Tibial artery (tissue), 4 donors: ENCODE results near the gene POTEM.
A peak's percentile ranks its signal among the peaks of the same experiment; 100 is the strongest.
"Not testable (repeated sequence)": the region's sequence is repeated elsewhere in the genome, so short reads cannot be mapped to it uniquely, and the experiment has no call there.

Source experiments
- DNase-seq, 2 donors: peaks; one replicate each; pipeline ENCODE4 v3.0.0-alpha.2; 2019
- H3K27ac ChIP-seq, 2 donors: fragments of 200-600 bp; sonication (generic) in 1 of 2; 1 replicate in 1 of 2; 2 replicates in 1 of 2; pipeline ENCODE4 v1.5.1; 2018 to 2019; ENCODE audit warnings: mild to moderate bottlenecking in 1 of 2
- H3K27me3 ChIP-seq, 2 donors: fragments of 200-600 bp; sonication (generic) in 1 of 2; one replicate each; pipeline versions ENCODE4 v1.5.1 to v1.6.0; 2016 to 2019
- H3K36me3 ChIP-seq, 3 donors: fragments of 200-600 bp; sonication (generic) in 2 of 3; one replicate each; pipeline ENCODE4 v1.5.1; 2016 to 2019; ENCODE audit warnings: mild to moderate bottlenecking in 2 of 3
- H3K4me1 ChIP-seq, 4 donors: fragments of 200-600 bp; sonication (generic) in 2 of 4; 1 replicate in 3 of 4; 2 replicates in 1 of 4; pipeline ENCODE4 v1.5.1; 2016 to 2019
- H3K4me3 ChIP-seq, 2 donors: fragments of 200-600 bp; sonication (generic) in 1 of 2; 1 replicate in 1 of 2; 2 replicates in 1 of 2; pipeline ENCODE4 v1.5.1; 2018 to 2019; ENCODE audit warnings: mild to moderate bottlenecking in 2 of 2
- H3K9me3 ChIP-seq, 3 donors: fragments of 200-600 bp; sonication (generic) in 1 of 3; one replicate each; pipeline ENCODE4 v1.5.1; 2016 to 2019
- intact Hi-C: fragments of 100-400 bp; cut with DNase I; formaldehyde crosslinking; loops from one replicate; pipeline ENCODE4 v1.15.0; 2023; ENCODE audit warnings: low total_unique reads

POTEM gene

DNA sequence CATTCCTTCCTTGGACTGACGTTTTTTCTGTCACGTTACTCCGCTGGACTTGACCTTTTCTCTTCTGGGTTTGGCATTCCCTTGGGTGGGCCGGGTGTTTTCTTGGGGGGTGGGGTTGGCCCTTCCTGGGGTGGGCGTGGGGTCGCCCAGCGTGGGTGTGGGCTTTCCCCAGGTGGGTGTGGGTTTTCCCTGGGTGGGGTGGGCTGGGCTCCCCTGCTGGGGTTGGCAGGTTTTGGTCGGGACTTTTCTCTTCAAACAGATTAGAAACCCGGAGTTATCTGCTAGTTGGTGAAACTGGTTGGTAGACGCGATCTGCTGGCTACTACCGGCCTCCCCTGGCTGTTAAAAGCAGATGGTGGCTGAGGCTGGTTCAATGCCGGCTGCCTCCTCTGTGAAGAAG is at the start of gene POTEM:
TSS of gene POTEM (plus strand) at position 301 of the 400 bp plus-strand sequence. CDS start at position 353, 52 bp downstream.
- H3K9me3 ChIP-seq, H3K4me1 ChIP-seq, H3K27ac ChIP-seq, H3K36me3 ChIP-seq, H3K4me3 ChIP-seq, H3K27me3 ChIP-seq, DNase-seq, intact Hi-C loops: not testable (repeated sequence)

DNA sequence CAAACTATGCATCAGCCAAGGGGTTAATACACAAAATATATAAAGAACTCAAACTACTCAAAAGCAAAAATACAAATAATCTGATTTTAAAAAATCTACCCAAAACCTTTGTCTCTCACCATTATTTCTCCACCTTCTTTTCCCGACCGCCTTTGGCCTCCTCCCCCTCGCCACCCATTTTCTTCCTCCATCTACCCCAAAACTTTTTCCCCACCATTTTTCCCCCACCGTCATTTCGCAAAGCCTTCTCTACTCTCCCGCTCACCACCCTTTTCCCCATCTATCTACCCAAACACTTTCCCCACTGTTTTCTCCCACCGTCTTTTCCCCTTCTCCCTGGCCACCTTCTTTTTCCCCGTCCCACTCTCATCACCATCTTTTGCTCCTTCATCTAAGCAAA is 48.9 kb upstream of the POTEM start:
- H3K36me3 ChIP-seq, H3K4me1 ChIP-seq, H3K4me3 ChIP-seq, intact Hi-C loops, H3K27ac ChIP-seq, H3K9me3 ChIP-seq, H3K27me3 ChIP-seq: not testable (repeated sequence)
- DNase-seq, result peak in 1 of 2 donors; percentile 23

GRCh38 chr14:18920052-18920451 is 47.2 kb upstream of the POTEM start:
- DNase-seq, H3K27ac ChIP-seq, H3K27me3 ChIP-seq, H3K9me3 ChIP-seq, H3K4me3 ChIP-seq, H3K36me3 ChIP-seq, H3K4me1 ChIP-seq, intact Hi-C loops: not testable (repeated sequence)

DNA sequence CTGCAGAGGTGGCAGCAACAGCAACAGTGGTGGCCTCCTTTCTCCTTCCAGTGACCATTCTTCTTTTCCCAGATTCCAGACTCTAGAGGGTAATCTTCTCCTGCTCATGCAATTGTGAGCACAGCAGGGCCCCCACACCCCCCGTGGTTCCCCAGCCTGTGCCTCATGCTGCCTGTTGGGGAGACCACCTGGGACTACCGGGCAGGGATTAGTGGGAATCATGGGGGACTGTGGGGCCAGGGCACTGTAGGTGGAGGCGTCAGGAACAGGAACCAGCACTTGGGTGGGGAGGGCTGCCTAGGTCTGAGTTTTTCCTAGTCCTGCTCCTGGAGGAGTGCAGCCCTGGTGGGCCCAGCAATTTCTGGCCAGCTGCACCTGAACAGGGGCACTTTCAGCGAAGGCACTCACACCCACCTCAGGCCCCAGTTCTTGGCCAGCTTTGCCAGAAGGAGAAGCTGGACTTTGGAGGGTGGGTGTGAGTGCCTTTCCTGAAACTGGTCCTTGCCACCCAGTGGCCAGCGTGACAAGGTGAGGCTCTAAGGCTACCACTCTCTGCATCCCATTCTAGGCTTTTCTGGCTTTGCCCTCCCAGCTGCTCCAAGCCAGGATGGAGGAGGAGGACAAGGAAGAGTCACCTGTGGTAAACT is 46.1 kb upstream of the POTEM start:
- H3K4me1 ChIP-seq, intact Hi-C loops, H3K36me3 ChIP-seq, H3K9me3 ChIP-seq, H3K27ac ChIP-seq, H3K4me3 ChIP-seq, DNase-seq, H3K27me3 ChIP-seq: not testable (repeated sequence)

DNA sequence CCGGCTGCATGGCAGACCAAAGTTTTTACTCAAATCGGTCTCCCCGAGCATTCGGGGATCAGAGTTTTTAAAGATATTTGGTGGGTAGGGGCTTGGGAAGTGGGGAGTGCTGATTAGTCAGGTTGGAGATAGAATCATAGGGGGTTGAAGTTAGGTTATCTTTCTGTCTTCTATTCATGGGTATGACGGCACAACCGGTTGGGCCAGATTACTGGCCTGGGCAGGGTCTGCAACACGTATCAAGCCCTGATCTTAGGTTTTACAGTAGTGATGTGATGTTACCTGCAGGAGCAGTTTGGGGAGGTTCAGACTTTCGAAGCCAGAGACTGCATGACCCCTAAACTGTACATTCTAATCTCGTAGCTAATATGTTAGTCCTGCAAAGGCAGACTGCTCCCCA is 30.4 kb upstream of the POTEM start:
- H3K27me3 ChIP-seq, intact Hi-C loops, H3K4me3 ChIP-seq, H3K4me1 ChIP-seq, H3K9me3 ChIP-seq, H3K27ac ChIP-seq, DNase-seq, H3K36me3 ChIP-seq: not testable (repeated sequence)

- H3K27me3 ChIP-seq, H3K9me3 ChIP-seq, H3K36me3 ChIP-seq, H3K4me3 ChIP-seq, H3K27ac ChIP-seq, H3K4me1 ChIP-seq, DNase-seq, intact Hi-C loops: not testable (repeated sequence)
Observed at GRCh38 chr14:18938733-18939132, 28.5 kb upstream of the POTEM start.

DNA sequence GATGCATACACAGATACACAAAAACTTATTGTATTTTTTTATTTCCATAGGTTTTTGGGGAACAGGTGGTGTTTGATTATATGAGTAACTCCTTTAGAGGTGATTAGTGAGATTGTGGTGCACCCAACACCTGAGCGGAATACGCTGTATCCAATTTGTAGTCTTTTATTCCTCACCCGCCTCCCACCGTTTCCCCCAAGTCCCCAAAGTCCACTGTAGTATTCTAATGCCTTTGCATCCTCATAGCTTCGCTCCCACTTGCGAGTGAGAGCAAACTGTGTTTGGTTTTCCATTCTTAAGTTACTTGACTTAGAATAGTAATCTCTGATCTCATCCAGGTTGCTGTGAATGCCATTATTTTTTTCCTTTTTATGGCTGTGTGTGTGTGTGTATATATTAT is 17.3 kb upstream of the POTEM start:
- DNase-seq, H3K4me3 ChIP-seq, H3K27ac ChIP-seq, intact Hi-C loops, H3K36me3 ChIP-seq, H3K4me1 ChIP-seq, H3K9me3 ChIP-seq, H3K27me3 ChIP-seq: not testable (repeated sequence)

DNA sequence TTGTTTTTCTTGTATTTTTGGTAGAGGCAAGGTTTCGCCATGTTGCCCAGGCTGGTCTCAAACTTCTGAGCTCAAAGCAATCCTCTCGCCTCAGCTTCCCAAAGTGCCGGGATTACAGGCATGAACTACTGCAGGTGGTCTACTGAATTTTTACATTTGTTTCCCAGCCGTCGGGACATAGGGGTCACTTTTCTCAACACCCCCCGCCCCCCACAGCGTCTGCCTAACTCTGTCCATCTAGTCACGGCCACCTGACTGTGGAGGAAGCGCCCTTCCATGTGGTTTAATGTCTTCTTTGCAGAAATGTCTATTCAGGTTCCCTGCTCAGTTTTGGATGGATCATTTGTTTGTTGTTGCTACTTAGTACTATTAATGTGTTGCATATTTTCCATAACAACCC is 14.1 kb upstream of the POTEM start:
- H3K4me1 ChIP-seq, H3K4me3 ChIP-seq, intact Hi-C loops, H3K27ac ChIP-seq, H3K27me3 ChIP-seq, H3K36me3 ChIP-seq, H3K9me3 ChIP-seq: not testable (repeated sequence)
- peak; percentile 21 to 54 for DNase-seq

DNA sequence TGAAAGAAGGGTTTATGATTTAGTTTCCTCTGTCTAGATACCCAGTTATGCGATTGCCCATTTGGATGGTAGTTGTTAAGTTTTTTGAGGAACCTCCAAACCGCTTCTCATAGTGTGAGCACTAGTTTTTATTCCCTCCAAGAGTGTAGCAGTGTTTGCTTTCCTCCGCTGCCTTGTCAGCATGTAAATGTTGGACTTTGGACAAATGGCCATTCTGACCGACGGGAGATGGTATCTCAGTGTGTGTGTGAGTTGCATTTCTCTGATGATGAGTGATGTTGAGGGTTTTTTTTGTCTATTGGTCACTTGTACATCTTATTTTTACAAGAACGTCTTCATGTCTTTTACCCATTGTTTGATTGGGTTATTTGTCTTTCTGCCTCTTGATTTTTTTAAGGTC is 11.4 kb upstream of the POTEM start:
- H3K27ac ChIP-seq, H3K4me1 ChIP-seq, H3K27me3 ChIP-seq, intact Hi-C loops, H3K9me3 ChIP-seq, DNase-seq, H3K4me3 ChIP-seq, H3K36me3 ChIP-seq: not testable (repeated sequence)

DNA sequence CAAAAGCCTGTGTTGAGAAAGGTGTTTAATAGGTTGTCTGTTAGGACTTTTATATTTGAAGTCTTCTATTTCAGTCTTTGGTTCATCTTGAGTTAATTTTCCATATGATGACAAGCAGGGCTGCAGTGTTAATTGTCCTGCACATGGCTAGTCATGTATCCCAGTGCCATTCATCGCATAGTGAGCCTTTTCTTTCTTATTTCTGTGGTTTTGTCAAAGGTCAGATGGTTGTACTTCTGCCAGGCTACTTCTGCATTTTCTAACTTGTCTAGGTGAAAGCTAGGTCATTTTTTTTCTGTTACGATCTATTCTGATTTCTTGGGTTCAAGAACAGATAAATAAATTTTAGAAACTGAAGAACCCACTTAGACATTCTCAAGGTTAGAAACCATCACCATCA is 5.7 kb upstream of the POTEM start:
- H3K4me1 ChIP-seq, intact Hi-C loops, DNase-seq, H3K36me3 ChIP-seq, H3K4me3 ChIP-seq, H3K27ac ChIP-seq, H3K9me3 ChIP-seq, H3K27me3 ChIP-seq: not testable (repeated sequence)

DNA sequence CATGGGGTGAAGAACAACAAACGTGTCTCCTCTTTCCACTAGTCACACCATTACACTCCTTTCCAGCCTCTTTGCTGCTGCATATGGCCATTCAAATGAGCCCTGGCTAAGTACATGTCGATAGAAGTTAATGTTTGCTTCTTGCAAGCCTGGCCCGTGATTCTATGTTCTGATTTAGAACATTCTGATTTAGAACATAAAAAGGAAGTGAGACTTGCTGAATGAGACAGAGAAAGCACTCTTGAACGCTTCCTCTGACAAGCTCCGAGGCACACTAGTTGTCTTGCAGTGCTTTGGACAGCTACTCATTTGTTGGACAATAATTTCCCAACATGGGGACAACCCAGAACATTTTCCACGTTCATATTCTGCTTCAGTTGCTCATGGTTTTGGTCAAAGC is 5.1 kb upstream of the POTEM start:
- DNase-seq, H3K4me1 ChIP-seq, H3K36me3 ChIP-seq, H3K27ac ChIP-seq, intact Hi-C loops, H3K27me3 ChIP-seq, H3K9me3 ChIP-seq, H3K4me3 ChIP-seq: not testable (repeated sequence)

GRCh38 chr14:18963276-18963675 is 4.0 kb upstream of the POTEM start:
- H3K36me3 ChIP-seq, H3K9me3 ChIP-seq, intact Hi-C loops, H3K27me3 ChIP-seq, H3K27ac ChIP-seq, H3K4me3 ChIP-seq, H3K4me1 ChIP-seq: not testable (repeated sequence)
- peak in 1 of 2 donors; percentile 16 for DNase-seq

DNA sequence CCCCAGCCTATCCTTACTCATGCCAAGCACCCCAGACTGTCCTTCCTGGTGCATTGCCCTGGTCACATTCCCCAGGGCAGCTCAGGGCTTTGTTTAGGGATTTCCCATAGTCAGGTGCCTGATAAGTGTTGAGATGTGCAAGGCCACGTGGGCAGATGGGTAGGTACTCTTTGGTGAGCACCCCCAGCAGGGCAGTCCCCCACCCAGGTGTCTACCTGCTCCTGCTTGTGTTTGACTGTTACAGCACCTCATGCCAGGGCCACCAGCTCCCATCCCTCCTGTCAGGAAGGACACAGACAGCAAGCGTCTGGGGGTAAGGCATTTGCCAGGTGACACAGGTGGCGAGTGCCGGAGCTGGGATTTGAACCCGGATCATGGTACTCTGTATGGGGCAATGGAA is 2.4 kb upstream of the POTEM start:
- H3K4me1 ChIP-seq, H3K36me3 ChIP-seq, intact Hi-C loops, H3K4me3 ChIP-seq, DNase-seq, H3K27me3 ChIP-seq, H3K9me3 ChIP-seq, H3K27ac ChIP-seq: not testable (repeated sequence)

- H3K27me3 ChIP-seq, H3K36me3 ChIP-seq, intact Hi-C loops, H3K4me3 ChIP-seq, H3K4me1 ChIP-seq, H3K9me3 ChIP-seq, H3K27ac ChIP-seq: not testable (repeated sequence)
- DNase-seq, result peak in 1 of 2 donors; percentile 13
Observed at GRCh38 chr14:19002566-19002965, 35.3 kb downstream of the POTEM start.

GRCh38 chr14:19006490-19006889 is 39.3 kb downstream of the POTEM start:
- DNase-seq, H3K4me1 ChIP-seq, intact Hi-C loops: not testable (repeated sequence)

More at GRCh38 chr14:19006490-19006889, 39.3 kb downstream of the POTEM start:
- not testable (repeated sequence) for H3K36me3 ChIP-seq, H3K9me3 ChIP-seq, H3K4me3 ChIP-seq, H3K27ac ChIP-seq, H3K27me3 ChIP-seq
